OCI-LY7 (cell line): ENCODE results near the gene SEMA5A. TPM values are rescaled to one million over a fixed set of nuclear protein-coding genes. Genes with fewer than 3 reads are reported as not detected.

Experiments
- BruUV-seq: library from RNA; stranded (reverse); fragments of 400-500 nt; replicated peaks from 2 replicates; lab custom pipeline; 2021; lab: Mats Ljungman, UMichigan
- CTCF ChIA-PET: fragments of 300-600 bp; sonication (Branson Sonifier 250); formaldehyde crosslinking; loops from one replicate; lab custom pipeline; 2022; ENCODE audit warnings: antibody characterized with exemption; ENCODE audit not compliant: unreplicated experiment; lab: Charles Lee
- POLR2A ChIA-PET: fragments of 300-600 bp; sonication (Branson Sonifier 250); formaldehyde crosslinking; loops from one replicate; lab custom pipeline; 2022; ENCODE audit warnings: antibody characterized with exemption; lab: Charles Lee
- DNase-seq: peaks from one replicate; pipeline ENCODE4 v3.0.0-alpha.2; 2015; ENCODE audit warnings: low spot score
- H2AFZ ChIP-seq: fragments of 200-600 bp; sonication (generic), shearing (Covaris generic); 2 replicates; pipeline ENCODE4 v1.6.1; 2014; ENCODE audit warnings: mild to moderate bottlenecking, antibody characterized with exemption, low read length, moderate library complexity
- H3K27ac ChIP-seq: fragments of 200-600 bp; sonication (generic); 2 replicates; pipeline ENCODE4 v1.5.1; 2014; ENCODE audit warnings: mixed run types, low read depth, mild to moderate bottlenecking, moderate library complexity, low read length, inconsistent platforms; ENCODE audit not compliant: poor library complexity, severe bottlenecking
- H3K36me3 ChIP-seq: fragments of 200-600 bp; sonication (generic); 2 replicates; pipeline ENCODE4 v1.6.1; 2014; ENCODE audit warnings: mild to moderate bottlenecking, antibody characterized with exemption, low read length, moderate library complexity, mixed read lengths; ENCODE audit not compliant: insufficient read depth
- H3K4me1 ChIP-seq: fragments of 200-600 bp; sonication (generic); 2 replicates; pipeline ENCODE4 v1.5.1; 2014; ENCODE audit warnings: mild to moderate bottlenecking, low read length; ENCODE audit not compliant: insufficient read depth, poor library complexity, severe bottlenecking
- H3K4me2 ChIP-seq: fragments of 200-600 bp; sonication (generic); 2 replicates; pipeline ENCODE4 v1.6.1; 2014; ENCODE audit warnings: mild to moderate bottlenecking, low read length
- H3K4me3 ChIP-seq: fragments of 200-600 bp; sonication (generic); 2 replicates; pipeline ENCODE4 v1.5.1; 2014; ENCODE audit warnings: mild to moderate bottlenecking, low read depth, low read length; ENCODE audit not compliant: poor library complexity, severe bottlenecking
- H3K79me2 ChIP-seq: fragments of 200-600 bp; sonication (generic); 2 replicates; pipeline ENCODE4 v1.6.1; 2016; ENCODE audit warnings: low read depth, mild to moderate bottlenecking, low read length, moderate library complexity, mixed read lengths; ENCODE audit not compliant: insufficient read depth
- H3K9me2 ChIP-seq: fragments of 200-600 bp; sonication (generic); 2 replicates; pipeline ENCODE4 v1.6.1; 2016; ENCODE audit warnings: mild to moderate bottlenecking, low read length, mixed read lengths; ENCODE audit not compliant: insufficient read depth
- H3K9me3 ChIP-seq: fragments of 200-600 bp; sonication (generic); 2 replicates; pipeline ENCODE4 v1.6.1; 2014; ENCODE audit warnings: mild to moderate bottlenecking, mixed run types, low read length, mixed read lengths
- H4K20me1 ChIP-seq: fragments of 200-600 bp; sonication (generic); 2 replicates; pipeline ENCODE4 v1.6.1; 2014; ENCODE audit warnings: mild to moderate bottlenecking, antibody characterized with exemption, low read length, moderate library complexity, mixed read lengths; ENCODE audit not compliant: insufficient read depth
- EZH2phosphoT487 ChIP-seq: fragments of 200-600 bp; sonication (generic); IDR thresholded peaks from 2 replicates; pipeline ENCODE4 v1.6.1; 2018; ENCODE audit warnings: low read depth, borderline replicate concordance, mild to moderate bottlenecking, mixed run types, antibody characterized with exemption, low read length, moderate library complexity, mixed read lengths
- intact Hi-C: fragments of 100-400 bp; cut with micrococcal nuclease; formaldehyde crosslinking; loops from one replicate; pipeline ENCODE4 v1.10.0; 2022; ENCODE audit not compliant: unreplicated experiment
- total RNA-seq, 2 experiments: library from RNA; depleted of rRNA in 1 of 2; stranded (reverse); fragments of >200 nt in 1 of 2; shearing (Covaris generic) in 1 of 2; gene quantifications; 2 replicates each; pipeline ENCODE4 v1.2.3, GENCODE V29; 2014 to 2022
- TF ChIP-seq, protein P1 (sequence below): fragments of 200-600 bp; sonication (generic); conservative IDR thresholded peaks from 2 replicates; pipeline ENCODE4 v1.5.1; 2014; ENCODE audit warnings: mild to moderate bottlenecking, antibody characterized with exemption, low read length, moderate library complexity, mixed read lengths

Gene SEMA5A
- total RNA-seq, 2 experiments from 2014 or later: not detected

DNA sequence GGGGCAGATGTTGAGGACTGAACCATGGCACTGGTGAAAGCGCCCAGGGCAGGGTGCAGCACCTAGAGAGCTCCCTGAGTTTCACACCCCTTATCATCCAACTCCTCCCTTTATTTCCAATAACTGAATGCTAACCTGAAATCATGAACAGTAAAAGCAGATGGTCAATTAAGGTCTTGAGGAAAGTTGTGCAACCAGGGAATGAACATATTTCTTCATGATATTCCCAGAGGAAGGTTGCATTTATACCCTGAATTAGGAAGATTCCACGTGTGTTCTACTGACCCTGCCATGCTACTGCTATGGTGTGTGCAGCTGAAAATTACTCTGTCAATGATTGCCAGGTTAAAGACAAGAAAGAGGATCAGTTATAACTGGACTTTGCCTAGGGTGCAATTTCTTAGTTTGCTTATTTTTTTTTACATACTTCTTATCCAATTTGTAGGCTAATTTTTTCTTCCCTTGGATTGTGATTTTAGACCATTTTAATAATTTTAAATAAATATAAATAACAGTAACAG lies 319.8 kb downstream of the SEMA5A start:
- Histone ChIP-seq H3K4me2 (no peak overlapping the region), H3K36me3 (no peaks in the 10 kb centered on the region), H3K27ac (no peak overlapping the region), H3K4me3 (no peak overlapping the region), H3K9me2 (no peaks in the 10 kb centered on the region), H3K9me3 (no peaks in the 10 kb centered on the region), H2AFZ (no peak overlapping the region), H4K20me1 (no peaks in the 10 kb centered on the region), H3K4me1 (no peaks in the 10 kb centered on the region), H3K79me2 (no peaks in the 10 kb centered on the region)
- intact Hi-C loops: no loop called here
- BruUV-seq: no TSS peak
- TF ChIP-seq, protein P1, sequence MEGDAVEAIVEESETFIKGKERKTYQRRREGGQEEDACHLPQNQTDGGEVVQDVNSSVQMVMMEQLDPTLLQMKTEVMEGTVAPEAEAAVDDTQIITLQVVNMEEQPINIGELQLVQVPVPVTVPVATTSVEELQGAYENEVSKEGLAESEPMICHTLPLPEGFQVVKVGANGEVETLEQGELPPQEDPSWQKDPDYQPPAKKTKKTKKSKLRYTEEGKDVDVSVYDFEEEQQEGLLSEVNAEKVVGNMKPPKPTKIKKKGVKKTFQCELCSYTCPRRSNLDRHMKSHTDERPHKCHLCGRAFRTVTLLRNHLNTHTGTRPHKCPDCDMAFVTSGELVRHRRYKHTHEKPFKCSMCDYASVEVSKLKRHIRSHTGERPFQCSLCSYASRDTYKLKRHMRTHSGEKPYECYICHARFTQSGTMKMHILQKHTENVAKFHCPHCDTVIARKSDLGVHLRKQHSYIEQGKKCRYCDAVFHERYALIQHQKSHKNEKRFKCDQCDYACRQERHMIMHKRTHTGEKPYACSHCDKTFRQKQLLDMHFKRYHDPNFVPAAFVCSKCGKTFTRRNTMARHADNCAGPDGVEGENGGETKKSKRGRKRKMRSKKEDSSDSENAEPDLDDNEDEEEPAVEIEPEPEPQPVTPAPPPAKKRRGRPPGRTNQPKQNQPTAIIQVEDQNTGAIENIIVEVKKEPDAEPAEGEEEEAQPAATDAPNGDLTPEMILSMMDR: no peak
- TF ChIP-seq EZH2phosphoT487: no peak
- POLR2A ChIA-PET: no interaction called here
- DNase-seq: no peak
- CTCF ChIA-PET: no interaction called here

DNA sequence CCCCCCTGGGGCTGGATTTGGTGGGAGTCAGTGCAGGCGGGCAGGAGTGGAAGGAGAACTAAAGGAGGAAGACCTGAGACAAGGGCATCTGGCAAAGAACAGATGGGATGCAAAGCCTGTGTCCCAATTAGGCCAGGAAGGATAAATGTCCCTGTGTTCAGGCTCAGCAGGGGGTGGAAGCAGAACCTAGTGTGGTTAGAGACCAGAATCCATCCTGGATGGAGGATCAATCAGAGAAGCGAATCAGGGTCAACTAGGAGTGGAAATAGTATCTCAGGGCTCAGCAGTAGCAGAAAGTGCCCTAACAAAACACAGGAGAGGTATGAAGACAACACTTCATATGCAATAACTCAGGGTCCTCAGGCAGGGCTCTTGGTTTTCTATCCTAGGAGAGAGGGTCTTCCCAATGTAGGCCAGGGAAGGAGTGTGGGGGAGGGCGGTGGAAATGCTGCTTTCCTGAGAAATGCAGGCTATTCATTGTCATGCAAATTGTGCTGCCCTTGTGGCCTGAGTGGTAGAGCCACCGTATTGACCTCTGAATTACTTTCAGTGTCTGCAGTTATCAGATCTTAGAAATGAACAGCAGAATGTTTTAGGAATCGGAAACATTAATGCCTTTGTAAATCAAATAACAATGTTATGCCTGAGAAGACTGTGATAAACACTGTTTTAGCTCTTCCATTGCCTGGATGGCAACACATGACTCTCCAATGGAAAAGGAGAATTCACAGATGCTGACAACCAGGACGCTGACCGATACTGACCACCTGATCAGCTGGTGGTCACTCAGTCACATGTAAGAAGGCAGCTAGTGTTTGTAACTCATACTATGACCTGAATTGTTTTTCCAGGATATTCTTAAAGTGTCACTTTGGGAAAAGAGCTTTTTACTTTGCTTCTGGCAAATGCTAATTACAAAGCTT lies 323.6 kb downstream of the SEMA5A start:
- H3K27ac ChIP-seq: no peak overlapping the region
- no peak for TF ChIP-seq EZH2phosphoT487
- TF ChIP-seq, protein P1: no peak
- no peaks in the 10 kb centered on the region for H3K9me2 ChIP-seq
- no peaks in the 10 kb centered on the region for H3K9me3 ChIP-seq
- intact Hi-C loops: no loop called here
- no peak overlapping the region for H3K4me2 ChIP-seq
- H3K36me3 ChIP-seq: no peaks in the 10 kb centered on the region
- no TSS peak for BruUV-seq
- no peak overlapping the region for H2AFZ ChIP-seq
- H3K4me3 ChIP-seq: no peak overlapping the region
- H3K79me2 ChIP-seq: no peaks in the 10 kb centered on the region
- CTCF ChIA-PET: interaction anchor here (0.6 kb wide), 1 partner anchor 1939 kb away, joined by 3 read pairs; no protein-coding TSS in a partner anchor
- H3K4me1 ChIP-seq: no peaks in the 10 kb centered on the region
- POLR2A ChIA-PET: no interaction called here
- DNase-seq: no peak
- H4K20me1 ChIP-seq: no peaks in the 10 kb centered on the region
